H1 (cell line): ENCODE results near the gene ZDHHC3. TPM values are rescaled to one million over a fixed set of nuclear protein-coding genes. Genes with fewer than 3 reads are reported as not detected.

Experiments used
- CTCF ChIA-PET: fragments of 300-600 bp; sonication (Branson Sonifier 250); formaldehyde crosslinking; loops from one replicate; lab custom pipeline; 2021; ENCODE audit not compliant: partially characterized antibody; lab: Charles Lee
- POLR2A ChIA-PET: fragments of 300-600 bp; sonication (Branson Sonifier 250); formaldehyde crosslinking; loops from one replicate; lab custom pipeline; 2021; ENCODE audit warnings: inconsistent platforms; ENCODE audit not compliant: partially characterized antibody; lab: Charles Lee
- DNase-seq, 2 experiments: peaks; one replicate each; pipeline versions ENCODE4 v3.0.0 to v3.0.0-alpha.2; 2010 to 2022; ENCODE audit warnings: low spot score in 2 of 2, low read depth in 1 of 2, mixed read lengths in 1 of 2
- FAIRE-seq: peaks from 2 replicates; lab custom pipeline; 2011; peaks lifted over from hg19 to GRCh38; lab: Jason Lieb, UNC
- H2AFZ ChIP-seq: 2 replicates; pipeline ENCODE4 v1.8.1; 2012; ENCODE audit warnings: low read length, inconsistent platforms
- H2AK5ac ChIP-seq: 2 replicates; pipeline ENCODE4 v1.6.1; 2013; ENCODE audit warnings: low read depth, low read length
- H2BK120ac ChIP-seq: replicated peaks from 2 replicates; pipeline ENCODE3; 2013; ENCODE audit warnings: low read depth, low read length, inconsistent platforms
- H2BK12ac ChIP-seq: 2 replicates; pipeline ENCODE4 v1.6.1; 2013; ENCODE audit warnings: low read depth, low read length
- H2BK15ac ChIP-seq: 2 replicates; pipeline ENCODE4 v1.6.1; 2013; ENCODE audit warnings: low read length
- H2BK20ac ChIP-seq: 2 replicates; pipeline ENCODE4 v1.6.1; 2013; ENCODE audit warnings: low read length
- H2BK5ac ChIP-seq: 2 replicates; pipeline ENCODE4 v1.6.1; 2013; ENCODE audit warnings: low read depth, low read length
- H3K14ac ChIP-seq: 2 replicates; pipeline ENCODE4 v1.6.1; 2013; ENCODE audit warnings: inconsistent platforms; ENCODE audit not compliant: insufficient read length
- H3K18ac ChIP-seq: 2 replicates; pipeline ENCODE4 v1.6.1; 2013; ENCODE audit warnings: low read length; ENCODE audit errors: extremely low read depth
- H3K23ac ChIP-seq: 2 replicates; pipeline ENCODE4 v1.6.1; 2013; ENCODE audit warnings: inconsistent platforms; ENCODE audit not compliant: insufficient read length
- H3K23me2 ChIP-seq: 2 replicates; pipeline ENCODE4 v1.6.1; 2013; ENCODE audit warnings: low read depth, low read length
- H3K27ac ChIP-seq: 2 replicates; pipeline ENCODE4 v1.6.1; 2011; ENCODE audit warnings: low read depth, low read length, inconsistent platforms
- H3K27me3 ChIP-seq, 4 experiments: replicated peaks in 1 of 4; 1 replicate in 1 of 4; 2 replicates in 3 of 4; pipeline versions ENCODE4 v1.6.1 to v1.8.1; 2011 to 2013; ENCODE audit warnings: low read length in 3 of 4, mild to moderate bottlenecking in 3 of 4, inconsistent platforms in 2 of 4, mixed read lengths in 2 of 4, moderate library complexity in 1 of 4; ENCODE audit not compliant: control insufficient read depth in 3 of 4, insufficient read depth in 3 of 4; ENCODE audit errors: extremely low read depth in 1 of 4
- H3K36me3 ChIP-seq, 4 experiments: 2 replicates each; pipeline versions ENCODE4 v1.6.1 to v1.8.1; 2011 to 2013; ENCODE audit warnings: mild to moderate bottlenecking in 4 of 4, low read length in 3 of 4, moderate library complexity in 2 of 4, control low read depth in 1 of 4, inconsistent platforms in 1 of 4; ENCODE audit not compliant: insufficient read depth in 4 of 4, control insufficient read depth in 2 of 4
- H3K4ac ChIP-seq: replicated peaks from 2 replicates; pipeline ENCODE3; 2013; ENCODE audit warnings: low read length, low read depth, mixed read lengths, inconsistent platforms; ENCODE audit not compliant: insufficient read length
- H3K4me1 ChIP-seq, 4 experiments: replicated peaks in 1 of 4; 1 replicate in 1 of 4; 2 replicates in 3 of 4; pipeline versions ENCODE4 v1.6.1 to v1.8.1; 2011 to 2013; ENCODE audit warnings: low read length in 3 of 4, inconsistent platforms in 2 of 4, mixed read lengths in 1 of 4; ENCODE audit not compliant: insufficient read depth in 4 of 4, control insufficient read depth in 3 of 4
- H3K4me2 ChIP-seq, 2 experiments: 2 replicates each; pipeline versions ENCODE4 v1.6.1 to v1.8.1; 2011 to 2013; ENCODE audit warnings: low read depth in 2 of 2, low read length in 2 of 2, control low read depth in 1 of 2, inconsistent platforms in 1 of 2, mild to moderate bottlenecking in 1 of 2; ENCODE audit not compliant: insufficient read depth in 1 of 2
- H3K4me3 ChIP-seq, 4 experiments: fragments of 200-600, 300-600 bp in 1 of 4; sonication (generic), shearing (Covaris generic), sonication (Bioruptor Twin) in 1 of 4; 2 replicates each; pipeline versions ENCODE4 v1.5.1 to v1.8.1; 2011 to 2016; ENCODE audit warnings: low read length in 4 of 4, low read depth in 3 of 4, control low read depth in 2 of 4, inconsistent platforms in 2 of 4, mild to moderate bottlenecking in 2 of 4, mixed read lengths in 1 of 4, moderate library complexity in 1 of 4; ENCODE audit not compliant: insufficient read depth in 2 of 4; ENCODE audit errors: extremely low read depth in 1 of 4
- H3K56ac ChIP-seq: replicated peaks from 2 replicates; pipeline ENCODE3; 2013; ENCODE audit warnings: low read depth, mild to moderate bottlenecking, mixed read lengths, low read length, inconsistent platforms; ENCODE audit not compliant: insufficient read length
- H3K79me1 ChIP-seq: 2 replicates; pipeline ENCODE4 v1.6.1; 2013; ENCODE audit warnings: low read depth, low read length, control low read depth
- H3K79me2 ChIP-seq, 2 experiments: 2 replicates each; pipeline versions ENCODE4 v1.6.1 to v1.8.1; 2012 to 2013; ENCODE audit warnings: low read length in 2 of 2, mild to moderate bottlenecking in 2 of 2, inconsistent platforms in 1 of 2; ENCODE audit not compliant: insufficient read depth in 2 of 2, control insufficient read depth in 1 of 2
- H3K9ac ChIP-seq, 4 experiments: replicated peaks in 1 of 4; 1 replicate in 1 of 4; 2 replicates in 3 of 4; pipeline versions ENCODE4 v1.6.1 to v1.8.1; 2011 to 2013; ENCODE audit warnings: low read depth in 3 of 4, low read length in 3 of 4, control low read depth in 2 of 4, mild to moderate bottlenecking in 2 of 4, moderate library complexity in 2 of 4, inconsistent platforms in 1 of 4; ENCODE audit errors: extremely low read depth in 1 of 4
- H3K9me3 ChIP-seq, 2 experiments: 2 replicates each; pipeline versions ENCODE4 v1.6.1 to v1.8.1; 2012 to 2013; ENCODE audit warnings: mild to moderate bottlenecking in 2 of 2, moderate library complexity in 2 of 2, control low read depth in 1 of 2, inconsistent platforms in 1 of 2, low read depth in 1 of 2, low read length in 1 of 2, mixed read lengths in 1 of 2; ENCODE audit not compliant: insufficient read depth in 2 of 2
- H4K20me1 ChIP-seq, 2 experiments: replicated peaks in 1 of 2; 2 replicates each; pipeline versions ENCODE3 to v1.8.1; 2011 to 2013; ENCODE audit warnings: inconsistent platforms in 2 of 2, low read length in 2 of 2, mild to moderate bottlenecking in 1 of 2; ENCODE audit not compliant: insufficient read depth in 2 of 2, control insufficient read depth in 1 of 2
- H4K5ac ChIP-seq: 2 replicates; pipeline ENCODE4 v1.6.1; 2013; ENCODE audit warnings: low read length, low read depth, mixed read lengths, inconsistent platforms; ENCODE audit not compliant: insufficient read length
- H4K8ac ChIP-seq: 2 replicates; pipeline ENCODE4 v1.8.0; 2013; ENCODE audit warnings: mild to moderate bottlenecking, moderate library complexity, low read length, inconsistent platforms; ENCODE audit not compliant: insufficient read depth; ENCODE audit errors: extremely low read depth
- H4K91ac ChIP-seq: replicated peaks from 2 replicates; pipeline ENCODE3; 2013; ENCODE audit warnings: low read length, mixed read lengths, inconsistent platforms; ENCODE audit not compliant: insufficient read length
- CTBP2 ChIP-seq: IDR thresholded peaks from 2 replicates; pipeline ENCODE4 v1.7.0; 2011; ENCODE audit warnings: borderline replicate concordance, mild to moderate bottlenecking, moderate library complexity, mixed read lengths, low read length; ENCODE audit not compliant: insufficient read depth, insufficient read length
- EZH2 ChIP-seq: fragments of 200-600 bp; sonication (generic); IDR thresholded peaks from 2 replicates; pipeline ENCODE4 v1.7.1; 2012; ENCODE audit warnings: low read depth, mild to moderate bottlenecking, moderate library complexity, low read length, inconsistent platforms; ENCODE audit not compliant: severe bottlenecking
- GABPA ChIP-seq: IDR thresholded peaks from 2 replicates; pipeline ENCODE4 v1.6.1; 2011; ENCODE audit warnings: mild to moderate bottlenecking, low read length, moderate library complexity, borderline replicate concordance; ENCODE audit not compliant: insufficient read depth
- JUND ChIP-seq: IDR thresholded peaks from 2 replicates; pipeline ENCODE4 v1.6.1; 2011; ENCODE audit warnings: mild to moderate bottlenecking, improper control_type of control experiment, low read length
- KDM1A ChIP-seq: fragments of 200-600, 300-600 bp; sonication (generic); IDR thresholded peaks from 2 replicates; pipeline ENCODE4 v1.7.1; 2016; ENCODE audit warnings: mild to moderate bottlenecking, low read length, borderline replicate concordance
- RAD21 ChIP-seq, 2 experiments: IDR thresholded peaks in 1 of 2; conservative IDR thresholded peaks in 1 of 2; 2 replicates each; pipeline ENCODE4 v1.6.1; 2011; ENCODE audit warnings: low read depth in 2 of 2, low read length in 2 of 2, improper control_type of control experiment in 1 of 2, inconsistent platforms in 1 of 2, mild to moderate bottlenecking in 1 of 2, moderate library complexity in 1 of 2
- TBP ChIP-seq: IDR thresholded peaks from 2 replicates; pipeline ENCODE4 v1.6.1; 2011; ENCODE audit warnings: low read depth, low read length, improper control_type of control experiment
- YY1 ChIP-seq: IDR thresholded peaks from 2 replicates; pipeline ENCODE4 v1.6.1; 2011; ENCODE audit warnings: low read depth, mild to moderate bottlenecking, low read length
- ZNF274 ChIP-seq: IDR thresholded peaks from 2 replicates; pipeline ENCODE4 v1.7.0; 2012; ENCODE audit warnings: low read length, borderline replicate concordance; ENCODE audit errors: extremely low read depth
- WGBS, 2 experiments: shearing (Covaris generic) in 1 of 2; methylation state at CpG; one replicate each; pipeline versions ENCODE4 v1.1.6 to v1.1.7; 2013 to 2015; ENCODE audit warnings: low lambda C conversion rate in 2 of 2, mixed read lengths in 2 of 2, inconsistent platforms in 1 of 2, low coverage in 1 of 2, missing lambda C conversion rate in 1 of 2; ENCODE audit not compliant: insufficient replicate concordance in 2 of 2, insufficient coverage in 1 of 2, insufficient read length in 1 of 2; ENCODE audit errors: extremely low coverage in 1 of 2, missing lambda C conversion rate in 1 of 2; 5-methylcytosine and 5-hydroxymethylcytosine counted together
- polyA plus RNA-seq, 7 experiments: library from polyadenylated mRNA; depleted of rRNA in 3 of 7; stranded (reverse) in 5 of 7; unstranded in 2 of 7; fragments of >200 nt in 5 of 7; fragments of 200-250 nt in 2 of 7; gene quantifications; 1 replicate in 5 of 7; 2 replicates in 1 of 7; 4 replicates in 1 of 7; pipeline versions ENCODE4 v1.2.1 to v1.2.3, GENCODE V29; 2011 to 2013; ENCODE audit warnings: missing spikeins in 2 of 7, mixed read lengths in 2 of 7
- total RNA-seq: library from RNA; stranded (reverse); fragmentation: NEBNext Ultra II Directional; extraction: Animal tissue kit (Norgen Biotek cat#: 25700); gene quantifications from 2 replicates; pipeline ENCODE4 v1.2.1, GENCODE V29; 2021
- TF ChIP-seq, protein P1 (sequence below): IDR thresholded peaks from 2 replicates; pipeline ENCODE4 v1.6.1; 2012; ENCODE audit warnings: low read length, inconsistent platforms
- TF ChIP-seq, protein P2 (sequence below): IDR thresholded peaks from 2 replicates; pipeline ENCODE4 v1.6.1; 2011; ENCODE audit warnings: low read depth, mild to moderate bottlenecking, low read length; ENCODE audit not compliant: insufficient read depth

Gene ZDHHC3
- total and polyA plus RNA-seq, 2 of the 8 experiments (the other 6 are each of a cell fraction or from before 2014, with no cell fraction given): 77.4 to 88.7 TPM

- Histone ChIP-seq H3K36me3 (no peaks in the 10 kb centered on the region), H3K79me2 (no peaks in the 10 kb centered on the region), H3K79me1 (no peaks in the 10 kb centered on the region), H3K4me3 (no peak overlapping the region), H2BK120ac (no peak overlapping the region), H3K27ac (no peak overlapping the region), H3K9me3 (peaks cover 17 to 25% of the 10 kb centered on the region in 2 experiments; a peak in 3 of 4 replicates), H3K4ac (no peak overlapping the region), H4K91ac (no peak overlapping the region), H3K18ac (no peak overlapping the region), H2AFZ (no peak overlapping the region), H3K9ac (no peak overlapping the region), H2AK5ac (no peak overlapping the region), H2BK12ac (no peak overlapping the region), H3K23me2 (no peaks in the 10 kb centered on the region), H2BK5ac (no peak overlapping the region), H3K23ac (no peak overlapping the region), H3K56ac (no peak overlapping the region), H3K4me2 (no peak overlapping the region), H4K20me1 (no peaks in the 10 kb centered on the region), H4K8ac (no peak overlapping the region), H2BK15ac (no peak overlapping the region), H3K27me3 (no peaks in the 10 kb centered on the region), H2BK20ac (no peak overlapping the region), H4K5ac (no peak overlapping the region), H3K14ac (no peak overlapping the region), H3K4me1 (no peaks in the 10 kb centered on the region)
- FAIRE-seq: no peak
- 74% methylated on average over 4 of the region's 4 CpGs; no CpG with 5 or more reads in 1 of the 2 experiments for WGBS, 2 experiments
- no peak for DNase-seq
- CTCF ChIA-PET: interaction anchor here (1.2 to 1.5 kb wide), 3 partner anchors 8 to 16 kb away, joined by 4 to 9 read pairs (median 5); no protein-coding TSS in a partner anchor
- POLR2A ChIA-PET: interaction anchor here (1.0 to 1.3 kb wide), 2 partner anchors 10 to 145 kb away, joined by 3 read pairs; partner anchors contain the start of genes KIAA1143 and KIF15
- TF ChIP-seq JUND: no peak
- TF ChIP-seq, protein P1, sequence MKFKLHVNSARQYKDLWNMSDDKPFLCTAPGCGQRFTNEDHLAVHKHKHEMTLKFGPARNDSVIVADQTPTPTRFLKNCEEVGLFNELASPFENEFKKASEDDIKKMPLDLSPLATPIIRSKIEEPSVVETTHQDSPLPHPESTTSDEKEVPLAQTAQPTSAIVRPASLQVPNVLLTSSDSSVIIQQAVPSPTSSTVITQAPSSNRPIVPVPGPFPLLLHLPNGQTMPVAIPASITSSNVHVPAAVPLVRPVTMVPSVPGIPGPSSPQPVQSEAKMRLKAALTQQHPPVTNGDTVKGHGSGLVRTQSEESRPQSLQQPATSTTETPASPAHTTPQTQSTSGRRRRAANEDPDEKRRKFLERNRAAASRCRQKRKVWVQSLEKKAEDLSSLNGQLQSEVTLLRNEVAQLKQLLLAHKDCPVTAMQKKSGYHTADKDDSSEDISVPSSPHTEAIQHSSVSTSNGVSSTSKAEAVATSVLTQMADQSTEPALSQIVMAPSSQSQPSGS: no peak
- no peak for TF ChIP-seq CTBP2
- no peak for TF ChIP-seq EZH2
- TF ChIP-seq KDM1A: no peak
- TF ChIP-seq TBP: no peak
- TF ChIP-seq YY1: no peak
- TF ChIP-seq, protein P2, sequence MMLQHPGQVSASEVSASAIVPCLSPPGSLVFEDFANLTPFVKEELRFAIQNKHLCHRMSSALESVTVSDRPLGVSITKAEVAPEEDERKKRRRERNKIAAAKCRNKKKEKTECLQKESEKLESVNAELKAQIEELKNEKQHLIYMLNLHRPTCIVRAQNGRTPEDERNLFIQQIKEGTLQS: no peak
- no peak for TF ChIP-seq RAD21 (IDR thresholded peaks at IDR 0.05 in 1 of 2, conservative IDR thresholded peaks at IDR 0.05 in 1 of 2; ENCODE audit: low read depth in 2 of 2, low read length in 2 of 2)
- TF ChIP-seq ZNF274: no peak
- TF ChIP-seq GABPA: no peak
Observed at GRCh38 chr3:44906997-44907396, 69.0 kb downstream of the ZDHHC3 start.
